Measurements from ENCODE around the gene CHAF1B.

DNA sequence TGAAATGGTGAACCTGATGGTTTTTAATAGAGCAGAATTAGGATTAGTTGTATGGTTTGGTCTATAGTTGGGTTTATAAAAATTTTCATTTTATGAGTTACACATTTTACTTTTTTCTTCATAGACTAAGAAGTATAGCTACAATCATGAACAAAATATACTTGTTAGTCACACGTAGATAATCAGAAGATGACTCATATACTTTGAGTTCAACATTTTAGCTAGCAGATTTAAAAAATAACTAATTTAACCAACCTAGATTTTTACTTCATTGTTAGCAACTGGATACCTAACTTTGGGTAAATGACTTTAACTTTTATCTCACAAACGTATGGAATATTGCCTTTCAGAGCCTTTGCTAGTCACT, 37.2 kb upstream of the CHAF1B start:
- TF ChIP-seq GATA2 (IDR thresholded peaks at IDR 0.05; ENCODE audit: low read depth, low read length) (no peak), GATA3 (IDR thresholded peaks at IDR 0.05; ENCODE audit: low read depth, low read length) (no peak)
